ENCODE results near the gene DCTPP1. TPM values are rescaled to one million over a fixed set of nuclear protein-coding genes. Genes with fewer than 3 reads are reported as not detected.
A peak's percentile ranks its signal among the peaks of the same experiment; 100 is the strongest.

DCTPP1 gene
- total and polyA plus RNA-seq, 2 of the 13 experiments (the other 11 are each of a cell fraction or from before 2014, with no cell fraction given): 54.8 to 74.4 TPM

DNA sequence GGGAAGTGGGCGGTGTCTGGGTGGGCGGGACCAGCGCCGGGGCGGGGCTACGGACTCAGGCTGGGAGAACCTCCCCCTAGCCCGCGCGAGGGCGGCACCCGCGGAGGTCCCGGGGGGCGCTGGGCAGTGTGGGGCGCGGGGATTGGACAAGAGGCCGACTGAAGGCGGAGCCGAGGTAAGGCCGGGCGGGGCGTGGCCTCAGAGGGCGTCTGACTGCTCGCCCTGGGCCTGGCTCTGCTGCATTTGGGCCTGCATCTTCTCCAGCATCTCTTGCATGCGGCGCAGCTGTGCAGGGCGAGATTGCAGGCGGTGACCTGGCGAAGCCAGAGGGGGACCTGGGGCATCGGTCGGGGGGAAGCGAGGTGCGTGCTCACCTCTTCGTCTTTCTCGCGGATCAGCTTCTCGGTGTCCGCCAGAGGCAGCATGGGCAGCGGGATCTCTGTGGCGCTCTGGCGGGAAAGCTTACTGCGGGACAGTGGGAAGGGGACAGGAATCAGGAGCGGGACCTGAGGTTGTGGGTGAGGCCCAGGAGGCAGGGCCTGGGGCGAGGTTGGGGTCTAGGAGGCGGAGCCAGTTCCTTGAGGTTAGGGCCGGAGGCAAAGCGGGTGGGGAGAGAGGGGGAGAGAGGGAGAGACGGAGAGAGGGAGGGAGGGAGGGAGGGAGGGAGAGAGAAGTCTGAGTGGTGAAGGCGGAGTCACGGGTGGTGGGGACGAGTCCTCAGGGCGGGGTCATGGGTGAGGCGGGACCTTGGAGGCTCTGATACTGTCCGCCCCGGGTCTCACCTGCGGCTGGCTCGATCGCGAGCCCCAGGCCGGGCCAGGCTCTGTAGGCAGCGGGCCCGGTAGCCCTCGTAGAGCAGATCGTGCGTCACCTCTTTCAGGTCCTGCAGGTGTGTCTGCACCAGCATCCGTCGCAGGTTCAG, 51.3 kb downstream of the DCTPP1 start (continued):
- TF ChIP-seq, protein P1, sequence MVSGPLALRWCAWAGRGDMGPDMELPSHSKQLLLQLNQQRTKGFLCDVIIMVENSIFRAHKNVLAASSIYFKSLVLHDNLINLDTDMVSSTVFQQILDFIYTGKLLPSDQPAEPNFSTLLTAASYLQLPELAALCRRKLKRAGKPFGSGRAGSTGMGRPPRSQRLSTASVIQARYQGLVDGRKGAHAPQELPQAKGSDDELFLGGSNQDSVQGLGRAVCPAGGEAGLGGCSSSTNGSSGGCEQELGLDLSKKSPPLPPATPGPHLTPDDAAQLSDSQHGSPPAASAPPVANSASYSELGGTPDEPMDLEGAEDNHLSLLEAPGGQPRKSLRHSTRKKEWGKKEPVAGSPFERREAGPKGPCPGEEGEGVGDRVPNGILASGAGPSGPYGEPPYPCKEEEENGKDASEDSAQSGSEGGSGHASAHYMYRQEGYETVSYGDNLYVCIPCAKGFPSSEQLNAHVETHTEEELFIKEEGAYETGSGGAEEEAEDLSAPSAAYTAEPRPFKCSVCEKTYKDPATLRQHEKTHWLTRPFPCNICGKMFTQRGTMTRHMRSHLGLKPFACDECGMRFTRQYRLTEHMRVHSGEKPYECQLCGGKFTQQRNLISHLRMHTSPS (CRISPR knock-in tag; IDR thresholded peaks at IDR 0.05; ENCODE audit: low read depth): peak; percentile 27
- TF ChIP-seq ZNF570 (CRISPR knock-in tag; IDR thresholded peaks at IDR 0.05; ENCODE audit: borderline replicate concordance) (no peak; the same call in 1 of the 2 replicates), HNRNPLL (IDR thresholded peaks at IDR 0.05; ENCODE audit: low read depth, low read length, poor library complexity, severe bottlenecking) (peak; percentile 61), KLF12 (CRISPR knock-in tag; IDR thresholded peaks at IDR 0.05; ENCODE audit: borderline replicate concordance) (peak; percentile 79; the same call in 1 of the 2 replicates), MTA1 (CRISPR knock-in tag; IDR thresholded peaks at IDR 0.05; ENCODE audit: borderline replicate concordance) (peak; percentile 59), ZNF383 (CRISPR knock-in tag; IDR thresholded peaks at IDR 0.05; ENCODE audit: borderline replicate concordance) (0 out of 2 replicates have a peak, but pooled peaks have one; percentile 73), CC2D1A (CRISPR knock-in tag; IDR thresholded peaks at IDR 0.05) (no peak), HNRNPK (IDR thresholded peaks at IDR 0.05; ENCODE audit: low read depth, low read length, poor library complexity, severe bottlenecking) (peak; percentile 99), MEIS1 (CRISPR knock-in tag; IDR thresholded peaks at IDR 0.05; ENCODE audit: borderline replicate concordance) (peak; percentile 92), JDP2 (CRISPR knock-in tag; IDR thresholded peaks at IDR 0.05; ENCODE audit: borderline replicate concordance) (no peak), CCDC6 (CRISPR knock-in tag; IDR thresholded peaks at IDR 0.05) (0 out of 2 replicates have a peak, but pooled peaks have one; percentile 78), RBAK (CRISPR knock-in tag; IDR thresholded peaks at IDR 0.05) (peak; percentile 65; the same call in 1 of the 2 replicates), RARA (CRISPR knock-in tag; IDR thresholded peaks at IDR 0.05) (peak; percentile 46; the same call in 1 of the 2 replicates), NFKBIZ (CRISPR knock-in tag; IDR thresholded peaks at IDR 0.05) (peak; percentile 81; the same call in 1 of the 2 replicates), MED1 (CRISPR knock-in tag; IDR thresholded peaks at IDR 0.05) (peak; percentile 41; the same call in 1 of the 2 replicates)
- TF ChIP-seq, protein P2, sequence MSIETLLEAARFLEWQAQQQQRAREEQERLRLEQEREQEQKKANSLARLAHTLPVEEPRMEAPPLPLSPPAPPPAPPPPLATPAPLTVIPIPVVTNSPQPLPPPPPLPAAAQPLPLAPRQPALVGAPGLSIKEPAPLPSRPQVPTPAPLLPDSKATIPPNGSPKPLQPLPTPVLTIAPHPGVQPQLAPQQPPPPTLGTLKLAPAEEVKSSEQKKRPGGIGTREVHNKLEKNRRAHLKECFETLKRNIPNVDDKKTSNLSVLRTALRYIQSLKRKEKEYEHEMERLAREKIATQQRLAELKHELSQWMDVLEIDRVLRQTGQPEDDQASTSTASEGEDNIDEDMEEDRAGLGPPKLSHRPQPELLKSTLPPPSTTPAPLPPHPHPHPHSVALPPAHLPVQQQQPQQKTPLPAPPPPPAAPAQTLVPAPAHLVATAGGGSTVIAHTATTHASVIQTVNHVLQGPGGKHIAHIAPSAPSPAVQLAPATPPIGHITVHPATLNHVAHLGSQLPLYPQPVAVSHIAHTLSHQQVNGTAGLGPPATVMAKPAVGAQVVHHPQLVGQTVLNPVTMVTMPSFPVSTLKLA (IDR thresholded peaks at IDR 0.05): peak; percentile 12; the same call in 1 of the 2 replicates
- TF ChIP-seq, protein P3, sequence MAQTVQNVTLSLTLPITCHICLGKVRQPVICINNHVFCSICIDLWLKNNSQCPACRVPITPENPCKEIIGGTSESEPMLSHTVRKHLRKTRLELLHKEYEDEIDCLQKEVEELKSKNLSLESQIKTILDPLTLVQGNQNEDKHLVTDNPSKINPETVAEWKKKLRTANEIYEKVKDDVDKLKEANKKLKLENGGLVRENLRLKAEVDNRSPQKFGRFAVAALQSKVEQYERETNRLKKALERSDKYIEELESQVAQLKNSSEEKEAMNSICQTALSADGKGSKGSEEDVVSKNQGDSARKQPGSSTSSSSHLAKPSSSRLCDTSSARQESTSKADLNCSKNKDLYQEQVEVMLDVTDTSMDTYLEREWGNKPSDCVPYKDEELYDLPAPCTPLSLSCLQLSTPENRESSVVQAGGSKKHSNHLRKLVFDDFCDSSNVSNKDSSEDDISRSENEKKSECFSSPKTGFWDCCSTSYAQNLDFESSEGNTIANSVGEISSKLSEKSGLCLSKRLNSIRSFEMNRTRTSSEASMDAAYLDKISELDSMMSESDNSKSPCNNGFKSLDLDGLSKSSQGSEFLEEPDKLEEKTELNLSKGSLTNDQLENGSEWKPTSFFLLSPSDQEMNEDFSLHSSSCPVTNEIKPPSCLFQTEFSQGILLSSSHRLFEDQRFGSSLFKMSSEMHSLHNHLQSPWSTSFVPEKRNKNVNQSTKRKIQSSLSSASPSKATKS (CRISPR knock-in tag; IDR thresholded peaks at IDR 0.05): 0 out of 2 replicates have a peak, but pooled peaks have one; percentile 72
- TF ChIP-seq, protein P4, sequence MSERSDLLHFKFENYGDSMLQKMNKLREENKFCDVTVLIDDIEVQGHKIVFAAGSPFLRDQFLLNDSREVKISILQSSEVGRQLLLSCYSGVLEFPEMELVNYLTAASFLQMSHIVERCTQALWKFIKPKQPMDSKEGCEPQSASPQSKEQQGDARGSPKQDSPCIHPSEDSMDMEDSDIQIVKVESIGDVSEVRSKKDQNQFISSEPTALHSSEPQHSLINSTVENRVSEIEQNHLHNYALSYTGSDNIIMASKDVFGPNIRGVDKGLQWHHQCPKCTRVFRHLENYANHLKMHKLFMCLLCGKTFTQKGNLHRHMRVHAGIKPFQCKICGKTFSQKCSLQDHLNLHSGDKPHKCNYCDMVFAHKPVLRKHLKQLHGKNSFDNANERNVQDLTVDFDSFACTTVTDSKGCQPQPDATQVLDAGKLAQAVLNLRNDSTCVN (CRISPR knock-in tag; IDR thresholded peaks at IDR 0.05; ENCODE audit: borderline replicate concordance): peak; percentile 57; the same call in 1 of the 2 replicates
- TF ChIP-seq, protein P5, sequence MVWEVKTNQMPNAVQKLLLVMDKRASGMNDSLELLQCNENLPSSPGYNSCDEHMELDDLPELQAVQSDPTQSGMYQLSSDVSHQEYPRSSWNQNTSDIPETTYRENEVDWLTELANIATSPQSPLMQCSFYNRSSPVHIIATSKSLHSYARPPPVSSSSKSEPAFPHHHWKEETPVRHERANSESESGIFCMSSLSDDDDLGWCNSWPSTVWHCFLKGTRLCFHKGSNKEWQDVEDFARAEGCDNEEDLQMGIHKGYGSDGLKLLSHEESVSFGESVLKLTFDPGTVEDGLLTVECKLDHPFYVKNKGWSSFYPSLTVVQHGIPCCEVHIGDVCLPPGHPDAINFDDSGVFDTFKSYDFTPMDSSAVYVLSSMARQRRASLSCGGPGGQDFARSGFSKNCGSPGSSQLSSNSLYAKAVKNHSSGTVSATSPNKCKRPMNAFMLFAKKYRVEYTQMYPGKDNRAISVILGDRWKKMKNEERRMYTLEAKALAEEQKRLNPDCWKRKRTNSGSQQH (CRISPR knock-in tag; IDR thresholded peaks at IDR 0.05; ENCODE audit: low read depth): peak; percentile 41; the same call in 1 of the 2 replicates

Measured in HepG2 (cell line).